Panc1 (cell line): ENCODE measurements around the gene CARNS1. TPM values are rescaled to one million over a fixed set of nuclear protein-coding genes. Genes with fewer than 3 reads are reported as not detected.

ENCODE experiments used
- ATAC-seq: fragments of 200-7000 bp; cut with Tn5 transposase; 2 replicates; pipeline ENCODE4 v1.9.1; 2020; ENCODE audit warnings: mild to moderate bottlenecking, moderate library complexity
- BruUV-seq: library from RNA; stranded (reverse); fragments of 400-500 nt; replicated peaks from 2 replicates; lab custom pipeline; 2021; lab: Mats Ljungman, UMichigan
- CTCF ChIA-PET: fragments of 300-600 bp; sonication (Branson Sonifier 250); formaldehyde crosslinking; loops from one replicate; lab custom pipeline; 2022; ENCODE audit warnings: antibody characterized with exemption; lab: Charles Lee
- POLR2A ChIA-PET: fragments of 300-600 bp; sonication (Branson Sonifier 250); formaldehyde crosslinking; loops from one replicate; lab custom pipeline; 2022; ENCODE audit warnings: antibody characterized with exemption; lab: Charles Lee
- DNase-seq: peaks from one replicate; pipeline ENCODE4 v3.0.0-alpha.2; 2010; ENCODE audit warnings: low read depth, low spot score
- H3K27ac ChIP-seq: 2 replicates; pipeline ENCODE4 v1.5.1; 2011; ENCODE audit warnings: mild to moderate bottlenecking, low read length, inconsistent platforms
- H3K27me3 ChIP-seq: fragments of 200-500 bp; sonication (Bioruptor generic); 2 replicates; pipeline ENCODE4 v1.6.0; 2014; ENCODE audit warnings: low read length, inconsistent platforms; ENCODE audit not compliant: control insufficient read depth, insufficient read depth
- H3K36me3 ChIP-seq: fragments of 200-500 bp; sonication (Bioruptor generic); 2 replicates; pipeline ENCODE4 v1.5.1; 2014; ENCODE audit warnings: inconsistent platforms, mild to moderate bottlenecking, low read length, moderate library complexity; ENCODE audit not compliant: control insufficient read depth, insufficient read depth
- H3K4me1 ChIP-seq: 2 replicates; pipeline ENCODE4 v1.5.1; 2011; ENCODE audit warnings: inconsistent platforms, mild to moderate bottlenecking, low read length, moderate library complexity; ENCODE audit not compliant: control insufficient read depth, insufficient read depth
- H3K4me3 ChIP-seq, 2 experiments: 2 replicates each; pipeline ENCODE4 v1.5.1; 2011 to 2012; ENCODE audit warnings: low read depth in 2 of 2, low read length in 2 of 2, mild to moderate bottlenecking in 2 of 2, inconsistent platforms in 1 of 2, moderate library complexity in 1 of 2
- H3K9me3 ChIP-seq: fragments of 200-500 bp; sonication (Bioruptor generic); 2 replicates; pipeline ENCODE4 v1.5.1; 2014; ENCODE audit warnings: low read depth, mild to moderate bottlenecking, inconsistent platforms, low read length, moderate library complexity; ENCODE audit not compliant: control insufficient read depth, insufficient read depth
- POLR2AphosphoS5 ChIP-seq: IDR thresholded peaks from 2 replicates; pipeline ENCODE4 v1.6.1; 2012; ENCODE audit warnings: mild to moderate bottlenecking, low read depth, low read length, moderate library complexity
- SIN3A ChIP-seq: IDR thresholded peaks from 2 replicates; pipeline ENCODE4 v1.6.1; 2012; ENCODE audit warnings: low read depth, mild to moderate bottlenecking, low read length, moderate library complexity, borderline replicate concordance; ENCODE audit not compliant: insufficient read depth
- TCF7L2 ChIP-seq: IDR thresholded peaks from 2 replicates; pipeline ENCODE4 v1.6.1; 2011; ENCODE audit warnings: mild to moderate bottlenecking, low read depth, low read length, inconsistent platforms
- in situ Hi-C: cut with HindIII; loops from 2 replicates; pipeline ENCODE4 v1.10.0; 2016; ENCODE audit warnings: low sequenced_read_pairs, low pct_unique_long_range_greater_than_20kb
- intact Hi-C: fragments of 100-400 bp; cut with micrococcal nuclease; formaldehyde crosslinking; loops from one replicate; pipeline ENCODE4 v1.10.0; 2022; ENCODE audit not compliant: unreplicated experiment
- total RNA-seq: library from RNA; stranded (reverse); gene quantifications from one replicate; pipeline ENCODE4 v1.2.1, GENCODE V29; 2021; ENCODE audit not compliant: unreplicated experiment
- TF ChIP-seq, protein P1 (sequence below), 2 experiments: IDR thresholded peaks; 2 replicates each; pipeline ENCODE4 v1.6.1; 2011 to 2012; ENCODE audit warnings: low read depth in 2 of 2, control low read depth in 1 of 2, low read length in 1 of 2, mild to moderate bottlenecking in 1 of 2, moderate library complexity in 1 of 2; ENCODE audit not compliant: insufficient read depth in 1 of 2
- TF ChIP-seq, protein P2 (sequence below): fragments of 450-650 bp; IDR thresholded peaks from 2 replicates; pipeline ENCODE4 v1.5.1; 2017; ENCODE audit warnings: mild to moderate bottlenecking

The CARNS1 gene
- total RNA-seq, 1 experiment from 2014 or later, result 1.0 TPM

DNA sequence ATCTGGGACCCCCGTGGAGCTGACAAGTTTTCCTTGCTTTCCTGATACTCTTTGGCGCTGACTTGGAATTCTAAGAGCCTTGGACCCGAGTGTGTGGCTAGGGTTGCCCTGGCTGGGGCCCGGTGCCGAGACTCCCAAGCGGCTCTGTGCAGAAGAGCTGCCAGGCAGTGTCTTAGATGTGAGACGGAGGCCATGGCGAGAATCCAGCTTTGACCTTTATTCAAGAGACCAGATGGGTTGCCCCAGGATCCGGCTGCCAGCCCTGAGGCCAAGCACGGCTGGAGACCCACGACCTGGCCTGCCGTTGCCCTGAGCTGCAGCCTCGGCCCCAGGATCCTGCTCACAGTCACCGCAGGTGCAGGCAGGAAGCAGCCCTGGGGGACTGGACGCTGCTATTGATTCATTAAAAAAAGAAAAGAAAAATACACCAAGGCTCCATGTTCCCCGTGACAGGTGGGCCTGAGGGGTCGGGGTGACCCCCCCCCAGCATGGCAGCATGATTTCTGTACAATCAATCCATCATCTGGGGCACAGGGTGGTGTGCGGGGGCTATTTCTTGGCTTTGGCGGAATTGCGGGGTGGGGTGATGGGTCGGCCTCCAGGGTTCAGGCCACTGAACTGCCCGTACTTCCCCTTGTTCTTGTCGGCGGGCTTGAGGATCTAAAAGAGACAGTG is 17.4 kb upstream of the CARNS1 start:
- in situ Hi-C loops, result no loop called here
- no peak for ATAC-seq
- BruUV-seq, result TSS peak; percentile 89

DNA sequence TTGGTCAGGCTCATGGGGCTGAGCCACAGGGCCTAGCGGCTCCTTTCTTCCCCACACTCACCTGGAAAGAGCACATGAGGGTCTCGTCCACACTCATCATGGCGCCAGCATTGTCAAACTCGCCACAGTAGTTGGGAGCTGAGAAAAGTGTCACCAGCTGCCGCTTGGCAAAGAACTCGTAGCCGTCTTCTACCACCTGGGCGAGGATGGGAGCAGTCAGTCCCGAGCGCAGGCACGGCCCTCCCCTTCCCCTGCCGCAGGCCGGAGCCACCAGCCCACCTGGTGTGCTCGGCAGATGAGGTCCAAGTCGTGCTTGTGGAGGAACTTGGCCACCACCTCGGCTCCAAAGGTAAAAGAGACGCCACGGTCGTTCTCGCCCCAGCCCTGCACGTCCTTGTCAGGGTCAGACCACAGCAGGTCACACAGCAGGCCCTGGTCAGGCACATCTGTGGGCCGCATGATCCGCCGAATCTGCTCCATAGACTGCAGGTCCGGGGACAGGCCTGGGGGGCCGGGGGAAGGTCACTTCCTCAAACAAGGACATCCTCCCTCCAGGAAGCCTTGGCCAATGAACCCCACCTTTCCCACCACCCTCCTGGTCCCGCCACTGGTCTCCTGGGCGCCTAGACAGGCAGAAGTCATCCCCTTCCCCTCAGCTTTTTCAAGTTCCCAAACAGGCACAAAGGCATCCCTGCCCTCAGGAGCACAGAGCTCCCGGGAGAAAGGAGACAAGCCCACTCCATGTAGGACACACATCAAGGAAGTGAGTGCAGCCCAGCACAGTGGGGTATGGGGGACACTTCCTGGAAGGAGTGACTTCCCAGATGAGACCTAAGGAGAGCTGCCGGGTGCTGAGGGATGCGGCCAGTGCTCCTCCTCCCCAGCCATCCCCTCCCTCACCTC is 16.6 kb upstream of the CARNS1 start:
- TF ChIP-seq, protein P1, sequence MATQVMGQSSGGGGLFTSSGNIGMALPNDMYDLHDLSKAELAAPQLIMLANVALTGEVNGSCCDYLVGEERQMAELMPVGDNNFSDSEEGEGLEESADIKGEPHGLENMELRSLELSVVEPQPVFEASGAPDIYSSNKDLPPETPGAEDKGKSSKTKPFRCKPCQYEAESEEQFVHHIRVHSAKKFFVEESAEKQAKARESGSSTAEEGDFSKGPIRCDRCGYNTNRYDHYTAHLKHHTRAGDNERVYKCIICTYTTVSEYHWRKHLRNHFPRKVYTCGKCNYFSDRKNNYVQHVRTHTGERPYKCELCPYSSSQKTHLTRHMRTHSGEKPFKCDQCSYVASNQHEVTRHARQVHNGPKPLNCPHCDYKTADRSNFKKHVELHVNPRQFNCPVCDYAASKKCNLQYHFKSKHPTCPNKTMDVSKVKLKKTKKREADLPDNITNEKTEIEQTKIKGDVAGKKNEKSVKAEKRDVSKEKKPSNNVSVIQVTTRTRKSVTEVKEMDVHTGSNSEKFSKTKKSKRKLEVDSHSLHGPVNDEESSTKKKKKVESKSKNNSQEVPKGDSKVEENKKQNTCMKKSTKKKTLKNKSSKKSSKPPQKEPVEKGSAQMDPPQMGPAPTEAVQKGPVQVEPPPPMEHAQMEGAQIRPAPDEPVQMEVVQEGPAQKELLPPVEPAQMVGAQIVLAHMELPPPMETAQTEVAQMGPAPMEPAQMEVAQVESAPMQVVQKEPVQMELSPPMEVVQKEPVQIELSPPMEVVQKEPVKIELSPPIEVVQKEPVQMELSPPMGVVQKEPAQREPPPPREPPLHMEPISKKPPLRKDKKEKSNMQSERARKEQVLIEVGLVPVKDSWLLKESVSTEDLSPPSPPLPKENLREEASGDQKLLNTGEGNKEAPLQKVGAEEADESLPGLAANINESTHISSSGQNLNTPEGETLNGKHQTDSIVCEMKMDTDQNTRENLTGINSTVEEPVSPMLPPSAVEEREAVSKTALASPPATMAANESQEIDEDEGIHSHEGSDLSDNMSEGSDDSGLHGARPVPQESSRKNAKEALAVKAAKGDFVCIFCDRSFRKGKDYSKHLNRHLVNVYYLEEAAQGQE (IDR thresholded peaks at IDR 0.05; ENCODE audit: insufficient read depth in 1 of 2, low read depth in 2 of 2, low read length in 1 of 2), result no peak
- TF ChIP-seq POLR2AphosphoS5, result peak; percentile 53
- TF ChIP-seq, protein P2, sequence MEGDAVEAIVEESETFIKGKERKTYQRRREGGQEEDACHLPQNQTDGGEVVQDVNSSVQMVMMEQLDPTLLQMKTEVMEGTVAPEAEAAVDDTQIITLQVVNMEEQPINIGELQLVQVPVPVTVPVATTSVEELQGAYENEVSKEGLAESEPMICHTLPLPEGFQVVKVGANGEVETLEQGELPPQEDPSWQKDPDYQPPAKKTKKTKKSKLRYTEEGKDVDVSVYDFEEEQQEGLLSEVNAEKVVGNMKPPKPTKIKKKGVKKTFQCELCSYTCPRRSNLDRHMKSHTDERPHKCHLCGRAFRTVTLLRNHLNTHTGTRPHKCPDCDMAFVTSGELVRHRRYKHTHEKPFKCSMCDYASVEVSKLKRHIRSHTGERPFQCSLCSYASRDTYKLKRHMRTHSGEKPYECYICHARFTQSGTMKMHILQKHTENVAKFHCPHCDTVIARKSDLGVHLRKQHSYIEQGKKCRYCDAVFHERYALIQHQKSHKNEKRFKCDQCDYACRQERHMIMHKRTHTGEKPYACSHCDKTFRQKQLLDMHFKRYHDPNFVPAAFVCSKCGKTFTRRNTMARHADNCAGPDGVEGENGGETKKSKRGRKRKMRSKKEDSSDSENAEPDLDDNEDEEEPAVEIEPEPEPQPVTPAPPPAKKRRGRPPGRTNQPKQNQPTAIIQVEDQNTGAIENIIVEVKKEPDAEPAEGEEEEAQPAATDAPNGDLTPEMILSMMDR, result no peak
- TF ChIP-seq TCF7L2, result no peak
- ChIA-PET POLR2A (no interaction called here), CTCF (no interaction called here)
- peaks cover 38% of the 10 kb centered on the region for H3K4me1 ChIP-seq
- ATAC-seq (no peak), DNase-seq (no peak)
- peaks cover 7% of the 10 kb centered on the region for H3K36me3 ChIP-seq
- in situ Hi-C loops, result no loop called here
- H3K27ac ChIP-seq, result peak overlapping the region; percentile 48
- H3K27me3 ChIP-seq, result no peaks in the 10 kb centered on the region
- no TSS peak for BruUV-seq
- 0 out of 4 replicates have a peak overlapping the region, but pooled peaks of 1 of the 2 experiments have one; percentile 4 for H3K4me3 ChIP-seq
- intact Hi-C loops, result no loop called here
- H3K9me3 ChIP-seq, result no peaks in the 10 kb centered on the region

More for the DNA sequence above, 17.4 kb upstream of the CARNS1 start:
- peaks cover 38% of the 10 kb centered on the region for H3K4me1 ChIP-seq
- TF ChIP-seq, protein P2, result no peak
- TF ChIP-seq TCF7L2, result no peak
- no peak for TF ChIP-seq POLR2AphosphoS5
- TF ChIP-seq SIN3A, result no peak
- TF ChIP-seq, protein P1 (IDR thresholded peaks at IDR 0.05; ENCODE audit: insufficient read depth in 1 of 2, low read depth in 2 of 2, low read length in 1 of 2), result no peak
- intact Hi-C loops, result no loop called here
- H3K4me3 ChIP-seq, result no peak overlapping the region
- 0 out of 2 replicates have a peak overlapping the region, but pooled peaks have one; percentile 30 for H3K27ac ChIP-seq
- H3K9me3 ChIP-seq, result no peaks in the 10 kb centered on the region
- ChIA-PET POLR2A (interaction anchor here (0.9 kb wide), 1 partner anchor 23 kb away, joined by 3 read pairs; no protein-coding TSS in a partner anchor), CTCF (interaction anchor here (0.5 kb wide), 1 partner anchor 84 kb away, joined by 6 read pairs; no protein-coding TSS in a partner anchor)
- H3K36me3 ChIP-seq, result peaks cover 7% of the 10 kb centered on the region
- H3K27me3 ChIP-seq, result no peaks in the 10 kb centered on the region
- DNase-seq, result no peak
